GM12874 (cell line): ENCODE data around the gene KBTBD4.

Experiments
- CTCF ChIP-seq: IDR thresholded peaks from 2 replicates; pipeline ENCODE4 v1.5.1; 2011; ENCODE audit warnings: low read depth, mild to moderate bottlenecking, control low read depth, low read length, moderate library complexity; ENCODE audit not compliant: insufficient read depth

Gene KBTBD4

DNA sequence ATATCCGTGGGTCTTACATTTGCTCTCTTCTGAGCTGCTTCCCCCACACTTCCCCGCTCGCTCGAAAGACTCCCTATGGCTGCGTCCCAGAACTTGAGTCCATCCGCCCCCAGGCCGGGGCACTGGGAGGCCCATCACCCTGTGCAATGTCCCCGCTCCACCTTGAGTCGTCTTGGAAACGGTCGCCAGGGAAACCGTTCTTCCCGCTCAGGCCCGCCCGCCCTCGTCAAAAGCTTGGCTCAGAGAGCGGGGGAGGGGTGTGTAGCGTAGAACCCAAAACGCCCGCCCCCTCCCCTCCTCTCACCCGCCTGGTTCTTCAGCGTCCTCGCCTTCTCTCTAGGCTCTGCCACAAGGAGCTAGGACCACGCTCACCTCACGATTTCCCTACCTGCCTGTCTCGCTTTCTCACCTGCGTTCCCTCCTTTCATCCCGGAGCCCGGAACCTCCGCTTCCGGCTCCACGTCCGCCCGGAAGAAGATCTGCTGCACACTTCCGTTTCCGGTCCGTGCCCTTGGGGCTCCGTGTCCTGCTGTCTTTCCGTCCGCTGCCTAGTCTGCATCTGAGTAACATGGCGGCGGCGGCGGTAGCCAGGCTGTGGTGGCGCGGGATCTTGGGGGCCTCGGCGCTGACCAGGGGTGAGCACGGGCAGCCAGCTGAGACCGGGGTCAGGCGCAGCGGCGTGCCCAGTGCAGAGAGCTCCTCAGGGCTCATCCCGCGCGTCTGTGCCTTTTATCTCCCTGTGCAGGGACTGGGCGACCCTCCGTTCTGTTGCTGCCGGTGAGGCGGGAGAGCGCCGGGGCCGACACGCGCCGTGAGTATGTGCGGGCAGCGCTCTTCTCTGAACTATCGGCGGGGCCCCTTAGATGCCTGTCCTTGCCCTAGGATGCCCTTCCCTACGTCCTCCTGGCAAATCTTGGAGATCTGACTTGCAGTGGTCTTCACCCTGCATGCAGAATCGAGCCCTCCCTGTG lies at the start of gene KBTBD4, which contains the start of gene NDUFS3:
Gene KBTBD4, minus strand, starts transcription at position 447 of the 971 bp plus-strand sequence. Its CDS starts 19 bp downstream, at position 428.
Gene NDUFS3, plus strand, starts transcription at position 551 of the 971 bp plus-strand sequence. Its CDS starts 18 bp downstream, at position 569.
- no peak for TF ChIP-seq CTCF

DNA sequence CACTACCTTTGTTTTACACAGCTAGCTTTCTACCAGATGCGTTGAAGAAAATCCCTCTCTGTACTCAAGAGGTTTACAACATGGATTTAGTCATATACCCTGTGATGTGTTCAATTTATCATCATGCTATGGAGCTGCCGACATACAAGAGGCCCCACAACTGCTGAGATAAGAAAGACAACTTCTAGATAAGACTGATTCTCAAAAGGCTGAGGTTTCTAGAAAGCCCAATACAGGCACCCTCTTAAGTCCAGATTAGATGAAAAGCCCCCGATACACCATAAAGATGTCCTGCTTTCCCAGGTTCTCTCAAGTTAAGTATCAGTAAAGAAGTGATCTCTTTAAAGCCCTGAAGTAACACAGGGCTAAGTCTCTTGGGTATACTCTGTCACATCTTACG lies 49.3 kb upstream of the KBTBD4 start:
- TF ChIP-seq CTCF = no peak

GRCh38 chr11:47626234-47626633 lies 47.5 kb upstream of the KBTBD4 start:
- TF ChIP-seq CTCF = no peak

GRCh38 chr11:47620836-47621378 lies 42.1 kb upstream of the KBTBD4 start:
- no peak for TF ChIP-seq CTCF

- no peak for TF ChIP-seq CTCF
Observed at GRCh38 chr11:47617417-47617809, 38.6 kb upstream of the KBTBD4 start.

DNA sequence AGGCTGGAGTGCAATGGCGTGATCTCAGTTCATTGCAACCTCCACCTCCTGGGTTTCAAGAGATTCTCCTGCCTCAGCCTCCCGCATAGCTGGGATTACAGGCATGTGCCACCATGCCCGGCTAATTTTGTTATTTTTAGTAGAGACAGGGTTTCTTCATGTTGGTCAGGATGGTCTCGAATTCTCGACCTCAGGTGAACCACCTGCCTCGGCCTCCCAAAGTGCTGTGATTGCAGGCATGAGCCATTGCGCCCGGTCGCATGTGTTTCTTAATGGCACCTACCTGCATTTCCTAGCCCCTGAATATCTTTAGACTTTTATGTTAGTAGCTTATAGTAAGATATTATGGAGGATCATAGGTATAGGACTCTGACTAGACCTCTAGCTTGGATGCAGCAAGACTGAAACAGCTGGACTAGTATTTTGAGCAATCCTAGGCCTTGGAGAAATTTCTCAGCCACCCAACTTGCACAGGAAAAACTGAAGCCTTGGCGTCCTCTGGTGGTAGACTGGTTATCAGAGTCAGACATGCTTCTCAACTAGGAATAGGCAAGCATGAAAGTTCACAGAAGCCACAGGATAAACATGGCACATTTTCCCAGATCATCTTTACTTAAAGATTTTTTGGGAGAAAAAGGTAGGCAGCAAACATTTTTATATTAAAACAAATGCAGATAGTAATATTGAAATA lies 38.1 kb upstream of the KBTBD4 start:
- peak; percentile 75 for TF ChIP-seq CTCF

- no peak for TF ChIP-seq CTCF
Observed at GRCh38 chr11:47615249-47615648, 36.5 kb upstream of the KBTBD4 start.
